GM19395 (cell line): ENCODE results near the gene TAF11L8.
"Not testable (repeated sequence)": the region's sequence is repeated elsewhere in the genome, so short reads cannot be mapped to it uniquely, and the experiment has no call there.

ENCODE experiments used
- ATAC-seq: cut with Tn5 transposase; IDR thresholded peaks from one replicate; pipeline ENCODE4 v1.9.1; 2021; ENCODE audit warnings: mild to moderate bottlenecking, moderate library complexity; ENCODE audit not compliant: unreplicated experiment

Gene TAF11L8

GRCh38 chr5:17590860-17591259 lies at the start of gene TAF11L8:
Gene TAF11L8 (minus strand): TSS chr5:17590960.
- ATAC-seq = not testable (repeated sequence)

- no peak for ATAC-seq
These were observed 43.4 kb upstream of the TAF11L8 start, which contains the start of gene TAF11L14 for GRCh38 chr5:17634160-17634559. Gene TAF11L14 (plus strand): TSS chr5:17634460.

DNA sequence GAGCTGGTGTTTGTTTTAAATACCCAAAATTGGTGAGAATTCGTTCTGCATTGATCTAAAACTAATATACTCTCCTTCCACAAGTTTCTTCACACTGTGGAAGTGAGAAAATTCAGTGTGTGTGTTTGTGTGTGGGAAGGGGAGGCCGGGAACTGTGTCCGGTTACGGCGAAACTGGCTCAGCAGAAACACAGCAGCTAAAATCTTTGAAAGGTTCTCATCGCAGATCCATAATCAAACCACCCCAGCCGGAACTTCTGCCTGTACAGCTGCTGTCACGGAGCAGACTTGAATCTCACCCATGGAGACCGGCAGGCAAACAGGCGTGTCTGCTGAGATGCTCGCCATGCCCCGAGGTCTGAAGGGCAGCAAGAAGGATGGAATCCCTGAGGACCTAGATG lies 41.0 kb upstream of the TAF11L8 start, which contains the start of gene TAF11L13:
Gene TAF11L13, plus strand, starts transcription at position 301 of the 400 bp plus-strand sequence.
- not testable (repeated sequence) for ATAC-seq

DNA sequence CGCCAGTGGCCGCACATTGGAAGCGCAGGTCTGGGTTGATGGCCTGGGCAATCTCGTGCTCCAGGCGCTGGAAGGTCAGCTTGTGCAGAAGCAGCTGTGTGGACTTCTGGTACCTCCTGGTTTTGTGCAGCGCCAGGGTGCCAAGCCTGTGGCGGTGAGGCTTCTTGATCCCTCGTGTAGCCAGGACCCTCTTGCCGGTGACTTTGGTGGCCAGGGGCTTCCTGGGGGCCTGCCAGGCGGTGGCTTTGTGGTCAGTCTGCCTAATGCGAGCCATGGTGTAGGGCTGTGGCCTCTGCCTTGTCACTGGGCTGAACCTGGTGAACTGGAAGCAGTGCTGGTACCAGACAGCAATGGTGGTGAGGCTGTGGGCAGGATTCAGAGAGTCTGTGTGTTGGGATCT lies 34.9 kb upstream of the TAF11L8 start:
- no peak for ATAC-seq

DNA sequence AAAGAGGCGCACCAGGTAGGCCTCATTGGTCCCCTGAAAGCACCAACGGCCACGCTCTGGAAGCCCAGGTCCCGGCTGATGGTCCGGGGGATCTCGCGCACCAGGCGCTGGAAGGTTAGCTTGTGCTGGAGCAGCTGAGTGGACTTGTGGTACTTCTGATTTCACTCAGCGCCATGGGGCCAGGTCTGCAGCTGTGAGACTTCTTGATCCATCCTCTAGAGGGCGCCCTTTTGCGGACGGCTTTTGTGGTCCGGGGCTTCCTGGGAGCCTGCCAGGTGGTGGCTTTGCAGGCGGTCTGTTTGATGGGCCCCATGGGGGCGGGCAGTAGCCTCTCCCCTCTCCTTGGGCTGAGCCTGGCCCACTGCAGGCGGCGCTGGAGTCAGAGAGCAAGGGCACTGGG lies 29.9 kb upstream of the TAF11L8 start:
- ATAC-seq = no peak

DNA sequence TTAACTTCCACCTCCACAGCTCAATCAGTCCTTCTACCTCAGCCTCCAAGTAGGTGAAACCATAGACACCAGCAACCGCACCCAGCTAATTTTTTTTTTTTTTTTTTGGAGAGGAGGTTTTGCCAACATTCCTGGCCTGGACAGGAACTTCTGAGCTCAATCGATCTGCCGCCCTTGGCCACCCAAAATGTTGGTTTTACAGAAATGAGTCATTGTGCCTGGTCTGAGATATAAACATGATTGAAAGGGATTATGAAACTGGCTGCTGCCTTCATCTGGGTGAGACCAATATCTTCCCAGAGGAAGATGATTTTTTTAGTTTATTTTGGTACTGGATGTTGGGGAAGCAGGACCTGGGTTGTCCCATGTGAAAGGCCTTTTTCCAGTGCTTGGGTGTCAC lies 28.6 kb upstream of the TAF11L8 start:
- ATAC-seq = no peak

DNA sequence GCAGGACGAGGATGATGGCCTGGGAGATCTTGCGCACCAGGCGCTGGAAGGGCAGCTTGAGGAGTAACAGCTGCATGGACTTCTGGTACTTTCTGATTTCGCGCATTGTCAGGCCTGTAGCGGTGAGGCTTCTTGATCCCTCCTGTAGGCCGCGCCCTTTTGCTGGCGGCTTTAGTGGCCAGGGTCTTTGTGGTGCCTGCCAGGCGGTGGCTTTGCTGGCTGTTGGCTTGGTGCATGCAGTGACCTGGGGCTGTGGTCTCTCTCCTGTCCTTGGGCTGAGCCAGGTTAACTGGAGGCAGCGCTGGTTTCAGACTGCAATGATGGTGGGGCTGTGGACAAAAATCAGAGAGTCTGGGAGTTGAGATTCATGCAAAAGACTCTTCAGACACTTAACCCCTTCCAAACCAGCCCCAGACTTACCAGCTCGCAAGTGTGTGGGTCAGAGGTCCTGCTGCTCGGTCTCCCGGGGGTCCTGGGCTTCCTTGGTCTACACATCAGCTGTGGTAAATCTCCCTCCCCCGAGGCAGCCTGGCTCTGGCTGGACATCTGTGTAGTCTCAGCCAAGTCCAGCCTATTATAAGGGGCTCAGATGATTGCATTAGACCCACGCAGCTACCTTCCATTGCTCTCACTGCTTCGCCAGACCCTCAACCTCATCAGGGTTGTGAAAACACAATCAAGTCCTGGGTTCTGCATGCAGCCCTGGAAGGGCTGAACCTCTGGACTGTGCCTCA lies 24.3 kb upstream of the TAF11L8 start:
- ATAC-seq = no peak

GRCh38 chr5:17610092-17610491 lies 19.3 kb upstream of the TAF11L8 start, which contains the start of gene TAF11L12:
Gene TAF11L12 (plus strand): TSS chr5:17610392.
- ATAC-seq = not testable (repeated sequence)

DNA sequence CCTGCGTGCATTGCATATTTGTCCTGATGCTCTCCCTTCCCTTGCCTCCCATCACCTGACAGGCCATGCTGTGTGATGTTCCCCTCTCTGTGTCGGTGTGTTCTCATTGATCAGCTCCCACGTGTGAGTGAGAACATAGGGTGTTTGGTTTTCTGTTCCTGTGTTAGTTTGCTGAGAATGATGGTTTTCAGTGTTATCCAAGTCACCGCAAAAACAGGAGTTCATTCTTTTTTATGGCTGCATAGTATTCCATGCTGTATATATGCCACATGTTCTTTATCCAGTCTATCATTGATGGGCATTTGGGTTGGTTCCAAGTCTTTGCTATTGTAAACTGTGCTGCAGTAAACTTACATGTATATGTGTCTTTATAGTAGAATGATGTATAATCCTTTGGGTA lies 16.7 kb upstream of the TAF11L8 start:
- not testable (repeated sequence) for ATAC-seq

- ATAC-seq = no peak
These were observed 14.2 kb upstream of the TAF11L8 start for GRCh38 chr5:17604951-17605350.

- ATAC-seq = not testable (repeated sequence)
These were observed 13.1 kb upstream of the TAF11L8 start, which contains the start of gene TAF11L11 for GRCh38 chr5:17603880-17604279. Gene TAF11L11 (plus strand): TSS chr5:17604183.

DNA sequence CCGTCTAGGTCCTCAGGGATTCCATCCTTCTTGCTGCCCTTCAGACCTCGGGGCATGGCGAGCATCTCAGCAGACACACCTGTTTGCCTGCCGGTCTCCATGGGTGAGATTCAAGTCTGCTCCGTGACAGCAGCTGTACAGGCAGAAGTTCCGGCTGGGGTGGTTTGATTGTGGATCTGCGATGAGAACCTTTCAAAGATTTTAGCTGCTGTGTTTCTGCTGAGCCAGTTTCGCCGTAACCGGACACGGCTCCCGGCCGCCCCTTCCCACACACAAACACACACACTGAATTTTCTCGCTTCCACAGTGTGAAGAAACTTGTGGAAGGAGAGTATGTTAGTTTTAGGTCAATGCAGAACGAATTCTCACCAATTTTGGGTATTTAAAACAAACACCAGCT lies 7.0 kb upstream of the TAF11L8 start, which contains the start of gene TAF11L10:
Gene TAF11L10, minus strand, starts transcription at position 101 of the 400 bp plus-strand sequence.
- ATAC-seq = not testable (repeated sequence)

- not testable (repeated sequence) for ATAC-seq
These were observed 3.5 kb upstream of the TAF11L8 start, which contains the start of gene TAF11L9 for GRCh38 chr5:17594255-17594654. Gene TAF11L9 (minus strand): TSS chr5:17594394.

GRCh38 chr5:17585658-17586057 lies 5.1 kb downstream of the TAF11L8 start, which contains the start of gene TAF11L7:
Gene TAF11L7 (minus strand): TSS chr5:17585758.
- ATAC-seq = not testable (repeated sequence)
